Osteoblast (primary cell): ENCODE data around the gene WSCD2. TPM values are rescaled to one million over a fixed set of nuclear protein-coding genes. Genes with fewer than 3 reads are reported as not detected.

Experiments used
- DNase-seq: peaks from one replicate; pipeline ENCODE4 v3.0.0; 2011; ENCODE audit warnings: low spot score, mixed read lengths; ENCODE audit not compliant: insufficient read length; ENCODE audit errors: missing footprints
- H2AFZ ChIP-seq: 2 replicates; pipeline ENCODE4 v1.6.0; 2011; ENCODE audit warnings: mild to moderate bottlenecking, low read length
- H3K27ac ChIP-seq: 2 replicates; pipeline ENCODE4 v1.5.1; 2011; ENCODE audit warnings: mild to moderate bottlenecking, low read depth, low read length, moderate library complexity
- H3K27me3 ChIP-seq: 2 replicates; pipeline ENCODE4 v1.6.0; 2012; ENCODE audit warnings: mild to moderate bottlenecking, control low read depth, inconsistent platforms, low read length, moderate library complexity; ENCODE audit not compliant: insufficient read depth
- H3K36me3 ChIP-seq: 2 replicates; pipeline ENCODE4 v1.5.1; 2011; ENCODE audit warnings: mild to moderate bottlenecking, low read length, control low read depth, moderate library complexity; ENCODE audit not compliant: insufficient read depth
- H3K4me1 ChIP-seq: 2 replicates; pipeline ENCODE4 v1.5.1; 2011; ENCODE audit warnings: mild to moderate bottlenecking, low read length, control low read depth, moderate library complexity; ENCODE audit not compliant: insufficient read depth
- H3K4me2 ChIP-seq: 2 replicates; pipeline ENCODE4 v1.6.0; 2011; ENCODE audit warnings: mild to moderate bottlenecking, low read length; ENCODE audit not compliant: insufficient read depth
- H3K4me3 ChIP-seq: fragments of 200-600 bp; sonication (generic); 3 replicates; pipeline ENCODE4 v1.5.1; 2012; ENCODE audit warnings: mild to moderate bottlenecking, low read length, inconsistent platforms; ENCODE audit not compliant: insufficient read depth
- H3K79me2 ChIP-seq: 2 replicates; pipeline ENCODE4 v1.6.0; 2012; ENCODE audit warnings: mild to moderate bottlenecking, low read length, control low read depth, inconsistent platforms; ENCODE audit not compliant: insufficient read depth
- H3K9me3 ChIP-seq: 2 replicates; pipeline ENCODE4 v1.5.1; 2011; ENCODE audit warnings: low read depth, low read length, control low read depth
- H4K20me1 ChIP-seq: 2 replicates; pipeline ENCODE4 v1.6.0; 2012; ENCODE audit warnings: mild to moderate bottlenecking, low read length, control low read depth; ENCODE audit not compliant: insufficient read depth
- total RNA-seq: library from RNA; depleted of rRNA; stranded (reverse); fragments of >200 nt; gene quantifications from 2 replicates; pipeline ENCODE4 v1.2.3, GENCODE V29; 2012
- TF ChIP-seq, protein P1 (sequence below): IDR thresholded peaks from 2 replicates; pipeline ENCODE4 v1.5.1; 2011; ENCODE audit warnings: mild to moderate bottlenecking, low read depth, low read length, moderate library complexity; ENCODE audit errors: extremely low read depth

Gene WSCD2
- total RNA-seq, 1 donor, result 0.36 TPM

- no peak overlapping the region for H3K4me2 ChIP-seq
- H3K4me3 ChIP-seq, result no peak overlapping the region
- H3K79me2 ChIP-seq, result no peaks in the 10 kb centered on the region
- TF ChIP-seq, protein P1, sequence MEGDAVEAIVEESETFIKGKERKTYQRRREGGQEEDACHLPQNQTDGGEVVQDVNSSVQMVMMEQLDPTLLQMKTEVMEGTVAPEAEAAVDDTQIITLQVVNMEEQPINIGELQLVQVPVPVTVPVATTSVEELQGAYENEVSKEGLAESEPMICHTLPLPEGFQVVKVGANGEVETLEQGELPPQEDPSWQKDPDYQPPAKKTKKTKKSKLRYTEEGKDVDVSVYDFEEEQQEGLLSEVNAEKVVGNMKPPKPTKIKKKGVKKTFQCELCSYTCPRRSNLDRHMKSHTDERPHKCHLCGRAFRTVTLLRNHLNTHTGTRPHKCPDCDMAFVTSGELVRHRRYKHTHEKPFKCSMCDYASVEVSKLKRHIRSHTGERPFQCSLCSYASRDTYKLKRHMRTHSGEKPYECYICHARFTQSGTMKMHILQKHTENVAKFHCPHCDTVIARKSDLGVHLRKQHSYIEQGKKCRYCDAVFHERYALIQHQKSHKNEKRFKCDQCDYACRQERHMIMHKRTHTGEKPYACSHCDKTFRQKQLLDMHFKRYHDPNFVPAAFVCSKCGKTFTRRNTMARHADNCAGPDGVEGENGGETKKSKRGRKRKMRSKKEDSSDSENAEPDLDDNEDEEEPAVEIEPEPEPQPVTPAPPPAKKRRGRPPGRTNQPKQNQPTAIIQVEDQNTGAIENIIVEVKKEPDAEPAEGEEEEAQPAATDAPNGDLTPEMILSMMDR, result no peak
- no peaks in the 10 kb centered on the region for H4K20me1 ChIP-seq
- H3K27ac ChIP-seq, result no peak overlapping the region
- H3K4me1 ChIP-seq, result no peaks in the 10 kb centered on the region
- no peaks in the 10 kb centered on the region for H3K36me3 ChIP-seq
- H3K27me3 ChIP-seq, result no peaks in the 10 kb centered on the region
- no peak overlapping the region for H2AFZ ChIP-seq
- no peak for DNase-seq
- H3K9me3 ChIP-seq, result no peaks in the 10 kb centered on the region
These were observed 8.9 kb upstream of the WSCD2 start for GRCh38 chr12:108119974-108120862.

GRCh38 chr12:108120863-108121165 lies 8.3 kb upstream of the WSCD2 start:
- no peak overlapping the region for H3K4me2 ChIP-seq
- H3K4me3 ChIP-seq, result no peak overlapping the region
- H3K79me2 ChIP-seq, result no peaks in the 10 kb centered on the region
- no peaks in the 10 kb centered on the region for H3K9me3 ChIP-seq
- DNase-seq, result no peak
- no peaks in the 10 kb centered on the region for H3K36me3 ChIP-seq
- no peak overlapping the region for H3K27ac ChIP-seq
- no peaks in the 10 kb centered on the region for H3K4me1 ChIP-seq
- TF ChIP-seq, protein P1, result no peak
- H2AFZ ChIP-seq, result no peak overlapping the region
- no peaks in the 10 kb centered on the region for H4K20me1 ChIP-seq
- H3K27me3 ChIP-seq, result no peaks in the 10 kb centered on the region

DNA sequence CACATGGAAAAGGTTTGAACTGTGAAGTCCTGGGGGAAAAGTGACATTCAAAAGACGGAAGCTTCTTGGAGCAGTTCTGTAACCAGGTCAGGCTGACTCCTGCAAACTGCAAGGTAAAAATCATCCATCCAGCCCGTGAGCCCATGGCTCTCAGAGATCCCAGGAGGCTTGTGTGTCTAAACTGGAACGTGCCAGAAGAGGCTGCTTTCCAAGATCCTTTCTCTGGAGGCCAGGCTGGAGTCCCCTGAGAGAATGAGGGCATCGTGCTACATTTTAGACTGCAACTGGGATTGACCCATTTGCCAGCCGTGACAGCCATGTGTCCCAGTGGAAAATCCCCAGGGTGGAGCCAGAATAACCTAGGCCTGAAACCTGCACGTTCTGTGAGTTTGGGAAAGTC lies 7.8 kb upstream of the WSCD2 start:
- Histone ChIP-seq H3K9me3 (no peaks in the 10 kb centered on the region), H3K4me2 (no peak overlapping the region), H3K79me2 (no peaks in the 10 kb centered on the region), H3K27ac (no peak overlapping the region), H3K36me3 (no peaks in the 10 kb centered on the region), H3K4me1 (no peaks in the 10 kb centered on the region), H3K4me3 (no peak overlapping the region), H3K27me3 (no peaks in the 10 kb centered on the region), H2AFZ (no peak overlapping the region), H4K20me1 (no peaks in the 10 kb centered on the region)
- no peak for DNase-seq
- TF ChIP-seq, protein P1, result no peak

DNA sequence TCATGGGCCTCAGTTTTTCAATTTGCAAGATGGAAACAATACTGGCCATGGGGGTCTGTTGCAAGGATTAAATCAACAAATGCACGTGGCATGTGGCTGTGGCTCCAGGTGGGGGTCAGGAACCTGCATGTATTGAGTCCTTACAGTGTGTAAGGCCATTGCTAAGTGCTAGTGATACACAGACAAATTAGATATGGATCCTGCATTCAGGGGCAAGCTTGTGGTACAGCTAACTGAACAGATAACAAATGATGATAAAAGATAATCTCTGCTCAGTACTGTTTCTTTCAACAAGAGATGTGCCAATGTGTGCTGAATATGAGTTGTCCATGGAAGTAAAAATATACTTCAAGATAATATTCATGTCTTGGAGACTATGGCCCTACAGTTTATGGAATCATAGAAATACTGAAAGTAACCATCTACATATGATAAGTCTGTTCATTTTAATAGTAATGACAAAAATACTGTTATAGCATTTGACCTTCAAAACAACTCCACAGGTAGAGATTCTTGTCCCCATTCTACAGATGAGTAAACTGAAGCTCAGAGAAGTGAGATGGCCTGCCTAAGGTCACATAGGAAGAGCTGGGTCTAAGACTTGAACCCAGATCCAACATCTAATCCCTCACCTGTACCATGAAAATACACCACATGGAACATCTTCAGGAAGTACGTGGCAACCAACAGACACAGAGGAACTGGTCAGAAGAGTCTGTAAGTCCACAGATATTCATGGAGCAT lies 7.2 kb upstream of the WSCD2 start:
- TF ChIP-seq, protein P1, result no peak
- no peaks in the 10 kb centered on the region for H4K20me1 ChIP-seq
- H3K27ac ChIP-seq, result no peak overlapping the region
- H3K79me2 ChIP-seq, result no peaks in the 10 kb centered on the region
- H3K27me3 ChIP-seq, result no peaks in the 10 kb centered on the region
- H3K4me3 ChIP-seq, result no peak overlapping the region
- H3K36me3 ChIP-seq, result no peaks in the 10 kb centered on the region
- H3K4me2 ChIP-seq, result no peak overlapping the region
- H3K9me3 ChIP-seq, result no peaks in the 10 kb centered on the region
- no peaks in the 10 kb centered on the region for H3K4me1 ChIP-seq
- DNase-seq, result no peak
- no peak overlapping the region for H2AFZ ChIP-seq
